ENCODE results near the gene MS4A6E.

The MS4A6E gene

GRCh38 chr11:60377401-60378136 is 50.5 kb downstream of the MS4A6E start:
- no peak for DNase-seq

DNA sequence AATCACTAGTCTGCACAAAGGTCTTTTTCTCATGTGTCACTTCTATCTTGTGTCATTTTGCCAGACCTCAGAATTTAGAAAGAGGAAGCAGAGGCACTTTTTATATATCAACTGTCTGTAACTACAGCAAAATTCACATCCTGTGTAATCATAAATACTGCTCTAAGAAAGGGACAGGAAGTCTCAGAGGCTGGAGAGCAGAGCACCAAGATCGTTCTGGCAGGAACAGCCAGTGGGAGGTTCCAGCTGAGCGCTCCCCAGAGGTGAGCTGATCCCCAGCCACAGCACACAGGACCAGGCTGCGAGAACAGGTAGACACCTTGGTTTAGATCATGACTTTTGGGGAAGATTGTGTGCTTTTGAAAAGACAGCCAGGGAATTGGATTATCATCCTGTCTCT is 51.3 kb downstream of the MS4A6E start, which contains the start of gene MS4A7:
Gene MS4A7 (plus strand): TSS at position 179 of the 400 bp plus-strand sequence. CDS start 4,610 bp downstream, outside the sequence.
- DNase-seq = no peak

DNA sequence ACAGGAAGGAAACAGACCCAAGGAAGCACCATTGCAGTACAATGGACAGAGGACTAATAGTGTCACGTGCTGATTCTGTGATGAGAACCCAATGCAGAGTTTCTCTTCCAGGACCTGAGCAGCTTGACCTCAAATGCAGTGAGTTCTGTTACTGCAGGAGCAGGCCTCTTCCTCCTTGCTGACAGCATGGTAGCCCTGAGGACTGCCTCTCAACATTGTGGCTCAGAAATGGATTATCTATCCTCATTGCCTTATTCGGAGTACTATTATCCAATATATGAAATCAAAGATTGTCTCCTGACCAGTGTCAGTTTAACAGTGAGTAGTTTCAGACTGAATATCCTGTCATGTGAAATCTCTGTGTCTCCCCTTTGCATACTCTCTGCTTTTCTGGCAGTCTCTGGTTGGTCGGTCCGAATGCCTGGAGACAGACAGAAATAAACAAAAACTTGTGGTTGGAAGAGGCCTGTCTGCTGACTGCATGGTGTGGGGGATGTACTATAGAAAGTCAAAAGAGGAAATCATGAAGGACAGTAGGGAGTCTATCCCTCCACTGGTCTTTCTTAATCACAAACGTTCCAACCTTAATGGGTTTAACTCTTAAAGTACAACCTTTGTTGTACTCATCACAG is 62.3 kb downstream of the MS4A6E start:
- DNase-seq = no peak

DNA sequence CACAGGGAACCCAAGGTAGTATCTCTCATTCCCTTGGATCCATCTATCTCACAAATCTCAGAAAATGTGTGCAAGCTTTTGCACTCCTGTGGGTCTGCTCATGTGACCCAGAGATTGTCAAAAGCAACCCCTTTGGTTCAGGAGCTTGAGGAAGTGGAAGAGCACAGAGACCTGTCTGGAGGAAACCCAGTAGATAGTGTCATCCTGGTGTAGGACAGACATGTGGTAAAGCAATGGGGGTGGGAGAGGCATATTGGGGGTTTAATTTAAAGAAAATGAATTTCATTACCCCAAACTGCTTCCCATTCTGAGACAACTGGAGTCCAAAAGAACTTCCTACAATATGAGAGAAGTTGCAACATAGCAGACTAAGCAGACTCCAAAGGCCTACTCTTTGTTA is 63.4 kb downstream of the MS4A6E start:
- DNase-seq = no peak
